ENCODE measurements around the gene DPM1. TPM values are rescaled to one million over a fixed set of nuclear protein-coding genes. Genes with fewer than 3 reads are reported as not detected.
A peak's percentile ranks its signal among the peaks of the same experiment; 100 is the strongest.

Gene DPM1
- total RNA-seq, 2 experiments from 2014 or later, result 48.1 to 48.9 TPM

DNA sequence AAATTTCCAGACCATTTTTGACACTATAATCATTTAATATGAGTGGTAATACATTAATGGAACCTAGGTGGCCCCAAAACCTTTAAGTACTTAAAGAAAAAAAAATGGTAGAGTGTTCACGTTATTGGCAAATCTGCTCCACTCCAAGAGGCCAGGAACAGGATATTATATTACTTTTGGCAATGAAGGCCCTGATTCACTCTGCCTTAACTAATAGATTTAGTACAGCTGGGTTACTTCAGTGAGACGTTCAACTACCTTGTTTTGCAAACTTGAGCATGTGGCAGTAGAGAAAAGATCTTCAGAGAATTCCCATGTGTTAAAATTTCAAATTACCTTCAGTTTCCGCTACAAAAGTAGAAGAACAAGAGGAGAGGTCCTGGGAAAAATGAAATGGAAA is 39.9 kb downstream of the DPM1 start:
- Mint-ChIP-seq H3K27me3 (no peaks in the 10 kb centered on the region), H3K9me3 (no peaks in the 10 kb centered on the region), H3K4me1 (peaks cover 49% of the 10 kb centered on the region), H3K4me3 (no peak overlapping the region), H3K36me3 (peaks cover 22% of the 10 kb centered on the region), H3K27ac (no peak overlapping the region)
- DNase-seq, result no peak
- POLR2A ChIA-PET, result no interaction called here
- no peak for ATAC-seq (ENCODE audit: low read depth)

DNA sequence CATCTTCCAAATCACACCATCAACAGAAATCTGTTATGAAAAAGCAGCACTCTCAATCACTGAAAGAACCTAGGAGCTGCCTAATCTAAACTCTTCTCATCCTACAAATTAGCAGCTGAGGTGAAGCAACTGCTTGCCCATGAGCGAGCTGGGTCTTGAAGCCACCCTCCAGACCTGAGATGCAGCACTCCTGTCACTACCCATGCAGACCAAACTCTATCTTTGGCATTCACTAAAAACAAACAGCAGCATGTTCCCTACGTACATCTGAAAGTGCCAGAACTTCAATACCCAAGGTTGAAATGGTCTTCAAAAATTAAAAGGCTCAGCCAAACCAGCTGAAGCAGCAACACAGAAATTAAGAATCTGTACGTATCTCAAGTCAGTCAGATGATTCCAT is 41.4 kb downstream of the DPM1 start:
- H3K9me3 Mint-ChIP-seq, result no peaks in the 10 kb centered on the region
- peaks cover 52% of the 10 kb centered on the region for H3K4me1 Mint-ChIP-seq
- H3K27ac Mint-ChIP-seq, result no peak overlapping the region
- POLR2A ChIA-PET, result no interaction called here
- DNase-seq, result no peak
- no peaks in the 10 kb centered on the region for H3K27me3 Mint-ChIP-seq
- ATAC-seq (ENCODE audit: low read depth), result no peak
- H3K4me3 Mint-ChIP-seq, result no peak overlapping the region
- peaks cover 19% of the 10 kb centered on the region for H3K36me3 Mint-ChIP-seq

DNA sequence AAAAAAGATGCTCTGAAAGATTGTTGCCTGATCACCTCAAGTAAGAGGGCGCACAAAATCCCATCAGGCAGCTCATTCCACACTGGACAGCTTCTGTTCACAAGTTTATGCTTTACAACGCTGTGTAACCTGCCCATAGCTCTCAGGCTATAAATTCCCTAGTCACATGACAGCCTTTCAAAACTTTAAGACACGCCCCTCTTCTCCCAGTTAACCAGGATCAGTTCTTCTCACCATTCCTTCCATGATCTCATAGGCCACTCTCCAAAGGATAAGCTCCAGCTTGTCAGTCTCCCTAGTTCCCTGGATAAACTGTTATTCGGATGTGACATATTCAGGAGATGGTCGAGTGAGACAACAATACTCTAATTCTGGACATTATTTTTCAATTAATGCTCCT is 42.1 kb downstream of the DPM1 start:
- Mint-ChIP-seq H3K4me1 (peaks cover 54% of the 10 kb centered on the region), H3K27me3 (no peaks in the 10 kb centered on the region), H3K4me3 (no peak overlapping the region), H3K36me3 (peaks cover 23% of the 10 kb centered on the region), H3K9me3 (no peaks in the 10 kb centered on the region), H3K27ac (no peak overlapping the region)
- no peak for DNase-seq
- POLR2A ChIA-PET, result interaction anchor here (0.6 kb wide), 1 partner anchor 945 kb away, joined by 3 read pairs; no protein-coding TSS in a partner anchor
- ATAC-seq (ENCODE audit: low read depth), result no peak

GRCh38 chr20:50915424-50915823 is 42.9 kb downstream of the DPM1 start:
- Mint-ChIP-seq H3K4me1 (peaks cover 54% of the 10 kb centered on the region), H3K9me3 (no peaks in the 10 kb centered on the region), H3K36me3 (peaks cover 26% of the 10 kb centered on the region), H3K27me3 (no peaks in the 10 kb centered on the region), H3K4me3 (no peak overlapping the region), H3K27ac (no peak overlapping the region)
- POLR2A ChIA-PET, result interaction anchor here (0.6 to 1.5 kb wide), 4 partner anchors 14 to 1243 kb away, joined by 3 to 5 read pairs (median 4); partner anchors contain the start of gene ADNP
- DNase-seq, result no peak
- ATAC-seq (ENCODE audit: low read depth), result no peak

GRCh38 chr20:50913690-50914375 is 44.5 kb downstream of the DPM1 start:
- ATAC-seq (ENCODE audit: low read depth) (peak; percentile 86), DNase-seq (no peak)
- Mint-ChIP-seq H3K27me3 (no peaks in the 10 kb centered on the region), H3K4me1 (peaks cover 55% of the 10 kb centered on the region), H3K27ac (peak overlapping the region; percentile 7), H3K9me3 (no peaks in the 10 kb centered on the region), H3K4me3 (no peak overlapping the region), H3K36me3 (peaks cover 30% of the 10 kb centered on the region)
- POLR2A ChIA-PET, result interaction anchor here (1.3 to 1.5 kb wide), 2 partner anchors 16 to 17 kb away, joined by 3 to 5 read pairs; partner anchors contain the start of gene ADNP

- Mint-ChIP-seq H3K4me3 (no peak overlapping the region), H3K36me3 (peaks cover 35% of the 10 kb centered on the region)
- POLR2A ChIA-PET, result no interaction called here
These were observed 46.6 kb downstream of the DPM1 start for GRCh38 chr20:50911716-50912115.

GRCh38 chr20:50911030-50911429 is 47.3 kb downstream of the DPM1 start:
- Mint-ChIP-seq H3K4me1 (peaks cover 46% of the 10 kb centered on the region), H3K4me3 (no peak overlapping the region), H3K27me3 (no peaks in the 10 kb centered on the region), H3K27ac (peak overlapping the region; percentile 21), H3K36me3 (peaks cover 33% of the 10 kb centered on the region), H3K9me3 (no peaks in the 10 kb centered on the region)
- DNase-seq (no peak), ATAC-seq (ENCODE audit: low read depth) (no peak)
- POLR2A ChIA-PET, result no interaction called here

More at GRCh38 chr20:50911716-50912115, 46.6 kb downstream of the DPM1 start:
- ATAC-seq (ENCODE audit: low read depth) (no peak), DNase-seq (no peak)
- H3K9me3 Mint-ChIP-seq, result no peaks in the 10 kb centered on the region
- peaks cover 50% of the 10 kb centered on the region for H3K4me1 Mint-ChIP-seq
- no peaks in the 10 kb centered on the region for H3K27me3 Mint-ChIP-seq
- H3K27ac Mint-ChIP-seq, result peak overlapping the region; percentile 21

- peak overlapping the region; percentile 34 for H3K27ac Mint-ChIP-seq
- ATAC-seq (ENCODE audit: low read depth) (no peak), DNase-seq (no peak)
- POLR2A ChIA-PET, result interaction anchor here (0.6 to 1.4 kb wide), 3 partner anchors 20 to 1212 kb away, joined by 3 to 5 read pairs (median 4); no protein-coding TSS in a partner anchor
- H3K4me3 Mint-ChIP-seq, result no peak overlapping the region
- H3K4me1 Mint-ChIP-seq, result peaks cover 40% of the 10 kb centered on the region
- H3K9me3 Mint-ChIP-seq, result no peaks in the 10 kb centered on the region
- H3K27me3 Mint-ChIP-seq, result no peaks in the 10 kb centered on the region
- H3K36me3 Mint-ChIP-seq, result peaks cover 33% of the 10 kb centered on the region
These were observed 48.9 kb downstream of the DPM1 start for GRCh38 chr20:50909413-50909812.

DNA sequence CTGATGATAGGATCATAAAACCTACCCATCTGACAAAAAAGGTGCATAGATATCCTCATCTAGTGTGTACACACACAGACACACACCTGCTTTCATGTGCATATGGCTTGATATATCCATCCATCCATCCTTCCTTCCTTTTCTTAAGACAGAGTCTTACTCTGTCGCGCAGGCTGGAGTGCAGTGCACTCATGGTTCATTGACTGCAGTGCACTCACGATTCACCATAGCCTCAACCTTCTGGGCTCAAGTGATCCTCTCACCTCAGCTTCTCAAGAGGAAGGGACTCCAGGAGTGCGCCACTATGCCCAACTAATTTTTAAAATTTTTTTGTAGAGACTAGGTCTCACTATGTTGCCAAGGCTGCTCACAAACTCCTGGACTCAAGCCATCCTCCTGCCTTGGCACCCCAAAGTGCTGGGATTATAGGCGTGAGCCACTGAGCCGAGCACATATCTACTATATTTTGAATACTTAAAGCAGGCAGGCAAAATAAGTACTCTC is 54.2 kb downstream of the DPM1 start:
- Mint-ChIP-seq H3K27ac (no peak overlapping the region), H3K27me3 (no peaks in the 10 kb centered on the region), H3K36me3 (peaks cover 26% of the 10 kb centered on the region), H3K4me3 (no peak overlapping the region), H3K9me3 (no peaks in the 10 kb centered on the region), H3K4me1 (peaks cover 14% of the 10 kb centered on the region)
- POLR2A ChIA-PET, result no interaction called here
- no peak for ATAC-seq (ENCODE audit: low read depth)
- no peak for DNase-seq

- H3K36me3 Mint-ChIP-seq, result peaks cover 25% of the 10 kb centered on the region
- DNase-seq (no peak), ATAC-seq (ENCODE audit: low read depth) (no peak)
- no peak overlapping the region for H3K27ac Mint-ChIP-seq
- H3K4me1 Mint-ChIP-seq, result peaks cover 14% of the 10 kb centered on the region
- H3K27me3 Mint-ChIP-seq, result no peaks in the 10 kb centered on the region
- POLR2A ChIA-PET, result no interaction called here
- H3K9me3 Mint-ChIP-seq, result no peaks in the 10 kb centered on the region
- no peak overlapping the region for H3K4me3 Mint-ChIP-seq
These were observed 54.8 kb downstream of the DPM1 start for GRCh38 chr20:50903353-50904051.

DNA sequence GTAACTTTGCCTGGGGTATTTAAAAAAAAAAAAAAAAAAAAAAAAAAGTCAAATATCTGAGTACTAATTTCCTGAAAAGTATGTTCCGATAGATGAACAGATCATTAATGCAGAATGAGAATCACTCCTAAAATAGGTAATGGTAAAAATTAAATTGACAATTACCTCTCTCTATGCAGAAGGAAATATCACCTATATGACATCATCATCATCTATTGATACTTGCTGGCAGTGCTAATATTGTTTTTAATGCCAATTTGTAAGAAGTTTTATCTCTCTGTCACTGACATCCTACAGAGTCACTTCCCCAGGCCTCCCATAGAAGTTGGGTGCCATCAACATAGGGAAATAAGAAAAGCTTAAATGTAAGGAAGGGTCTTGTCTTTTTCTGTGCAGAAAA is 57.0 kb downstream of the DPM1 start:
- Mint-ChIP-seq H3K9me3 (no peaks in the 10 kb centered on the region), H3K36me3 (peaks cover 25% of the 10 kb centered on the region), H3K27me3 (no peaks in the 10 kb centered on the region), H3K4me1 (peaks cover 11% of the 10 kb centered on the region), H3K4me3 (no peak overlapping the region), H3K27ac (no peak overlapping the region)
- POLR2A ChIA-PET, result no interaction called here
- ATAC-seq (ENCODE audit: low read depth) (no peak), DNase-seq (no peak)

- Mint-ChIP-seq H3K36me3 (peaks cover 25% of the 10 kb centered on the region), H3K27ac (no peak overlapping the region), H3K27me3 (no peaks in the 10 kb centered on the region), H3K4me1 (peaks cover 9% of the 10 kb centered on the region), H3K9me3 (no peaks in the 10 kb centered on the region), H3K4me3 (no peak overlapping the region)
- ATAC-seq (ENCODE audit: low read depth) (no peak), DNase-seq (no peak)
- POLR2A ChIA-PET, result interaction anchor here (0.7 to 1.1 kb wide), 2 partner anchors 22 to 31 kb away, joined by 3 to 5 read pairs; partner anchors contain the start of gene ADNP
These were observed 58.1 kb downstream of the DPM1 start for GRCh38 chr20:50900261-50900660.

- POLR2A ChIA-PET, result interaction anchor here (0.6 to 0.9 kb wide), 2 partner anchors 21 to 104 kb away, joined by 3 to 4 read pairs; no protein-coding TSS in a partner anchor
These were observed 59.9 kb downstream of the DPM1 start for GRCh38 chr20:50898475-50898874.

More at GRCh38 chr20:50898475-50898874, 59.9 kb downstream of the DPM1 start:
- DNase-seq (no peak), ATAC-seq (ENCODE audit: low read depth) (no peak)
- Mint-ChIP-seq H3K4me1 (peaks cover 9% of the 10 kb centered on the region), H3K27me3 (no peaks in the 10 kb centered on the region), H3K36me3 (peaks cover 33% of the 10 kb centered on the region), H3K27ac (peak overlapping the region; percentile 57), H3K9me3 (no peaks in the 10 kb centered on the region), H3K4me3 (no peak overlapping the region)
